Keratinocyte (primary cell): Measurements from ENCODE around the gene SYNDIG1. TPM values are rescaled to one million over a fixed set of nuclear protein-coding genes. Genes with fewer than 3 reads are reported as not detected.

ENCODE experiments used
- DNase-seq: peaks from one replicate; pipeline ENCODE4 v3.0.0-alpha.2; 2011; ENCODE audit warnings: low read depth, missing footprints, low spot score
- FAIRE-seq: peaks from 2 replicates; lab custom pipeline; 2011; peaks lifted over from hg19 to GRCh38; lab: Jason Lieb, UNC
- H2AFZ ChIP-seq: 2 replicates; pipeline ENCODE4 v1.6.0; 2012; ENCODE audit warnings: low read length, control low read depth, inconsistent platforms; ENCODE audit not compliant: control insufficient read depth
- H3K27ac ChIP-seq: 2 replicates; pipeline ENCODE4 v1.5.1; 2011; ENCODE audit warnings: low read length; ENCODE audit not compliant: control insufficient read depth, insufficient read depth
- H3K27me3 ChIP-seq: 3 replicates; pipeline ENCODE4 v1.6.0; 2011; ENCODE audit warnings: low read length; ENCODE audit not compliant: control insufficient read depth, insufficient read depth; ENCODE audit errors: extremely low read depth
- H3K36me3 ChIP-seq, 2 experiments: 2 replicates in 1 of 2; 3 replicates in 1 of 2; pipeline ENCODE4 v1.5.1; 2011; ENCODE audit warnings: low read length in 2 of 2, mild to moderate bottlenecking in 1 of 2; ENCODE audit not compliant: control insufficient read depth in 2 of 2, insufficient read depth in 2 of 2; ENCODE audit errors: extremely low read depth in 1 of 2
- H3K4me1 ChIP-seq: 3 replicates; pipeline ENCODE4 v1.5.1; 2011; ENCODE audit warnings: low read length; ENCODE audit not compliant: control insufficient read depth, insufficient read depth; ENCODE audit errors: extremely low read depth
- H3K4me2 ChIP-seq: 3 replicates; pipeline ENCODE4 v1.6.0; 2011; ENCODE audit warnings: low read depth, low read length; ENCODE audit not compliant: control insufficient read depth, insufficient read depth; ENCODE audit errors: extremely low read depth
- H3K4me3 ChIP-seq, 3 experiments: fragments of 200-600 bp in 1 of 3; sonication (generic) in 1 of 3; 2 replicates in 2 of 3; 3 replicates in 1 of 3; pipeline ENCODE4 v1.5.1; 2011 to 2016; ENCODE audit warnings: low read length in 3 of 3, mild to moderate bottlenecking in 3 of 3, control low read depth in 2 of 3, inconsistent platforms in 1 of 3, low read depth in 1 of 3, mixed read lengths in 1 of 3, mixed run types in 1 of 3, moderate library complexity in 1 of 3; ENCODE audit not compliant: control insufficient read depth in 2 of 3, insufficient read depth in 2 of 3; ENCODE audit errors: extremely low read depth in 1 of 3
- H3K79me2 ChIP-seq: 2 replicates; pipeline ENCODE4 v1.6.0; 2012; ENCODE audit warnings: low read length; ENCODE audit not compliant: control insufficient read depth, insufficient read depth
- H3K9ac ChIP-seq: 3 replicates; pipeline ENCODE4 v1.6.0; 2011; ENCODE audit warnings: low read length; ENCODE audit not compliant: control insufficient read depth, insufficient read depth; ENCODE audit errors: extremely low read depth
- H3K9me1 ChIP-seq: 3 replicates; pipeline ENCODE4 v1.6.0; 2011; ENCODE audit warnings: low read length; ENCODE audit not compliant: control insufficient read depth, insufficient read depth; ENCODE audit errors: extremely low read depth
- H3K9me3 ChIP-seq: 2 replicates; pipeline ENCODE4 v1.5.1; 2012; ENCODE audit warnings: low read depth, low read length; ENCODE audit not compliant: control insufficient read depth
- H4K20me1 ChIP-seq: 3 replicates; pipeline ENCODE4 v1.6.0; 2011; ENCODE audit warnings: low read length; ENCODE audit not compliant: control insufficient read depth, insufficient read depth; ENCODE audit errors: extremely low read depth
- EZH2 ChIP-seq: IDR thresholded peaks from one replicate; pipeline ENCODE4 v1.6.1; 2012; ENCODE audit warnings: inconsistent platforms, mild to moderate bottlenecking, low read length, moderate library complexity
- dilution Hi-C: fragments of 300-500 bp; cut with MboI; formaldehyde crosslinking; loops from one replicate; pipeline ENCODE4 v1.7.0; 2020; ENCODE audit warnings: low sequenced_read_pairs; ENCODE audit not compliant: extremely low pct_ligation_motif_present
- polyA plus RNA-seq, 5 experiments: library from polyadenylated mRNA; depleted of rRNA in 3 of 5; stranded (reverse) in 3 of 5; stranded (forward) in 1 of 5; unstranded in 1 of 5; fragments of >200 nt; gene quantifications; 1 replicate in 1 of 5; 2 replicates in 3 of 5; 3 replicates in 1 of 5; pipeline versions ENCODE4 v1.2.1 to v1.2.3, GENCODE V29; 2011 to 2012; ENCODE audit warnings: missing spikeins in 2 of 5, low read depth in 1 of 5, low replicate concordance in 1 of 5
- TF ChIP-seq, protein P1 (sequence below), 3 experiments: IDR thresholded peaks in 1 of 3; conservative IDR thresholded peaks in 1 of 3; optimal IDR thresholded peaks in 1 of 3; 2 replicates in 2 of 3; 3 replicates in 1 of 3; pipeline versions ENCODE3 to v1.5.1; 2011; ENCODE audit warnings: low read length in 3 of 3, mild to moderate bottlenecking in 3 of 3, moderate library complexity in 2 of 3, control low read depth in 1 of 3, inconsistent platforms in 1 of 3; ENCODE audit not compliant: insufficient read depth in 2 of 3; ENCODE audit errors: extremely low read depth in 1 of 3

Gene SYNDIG1
- polyA plus RNA-seq, 1 donor (not counting 4 experiments of a cell fraction or from before 2014, with no cell fraction given), result 0.38 TPM

DNA sequence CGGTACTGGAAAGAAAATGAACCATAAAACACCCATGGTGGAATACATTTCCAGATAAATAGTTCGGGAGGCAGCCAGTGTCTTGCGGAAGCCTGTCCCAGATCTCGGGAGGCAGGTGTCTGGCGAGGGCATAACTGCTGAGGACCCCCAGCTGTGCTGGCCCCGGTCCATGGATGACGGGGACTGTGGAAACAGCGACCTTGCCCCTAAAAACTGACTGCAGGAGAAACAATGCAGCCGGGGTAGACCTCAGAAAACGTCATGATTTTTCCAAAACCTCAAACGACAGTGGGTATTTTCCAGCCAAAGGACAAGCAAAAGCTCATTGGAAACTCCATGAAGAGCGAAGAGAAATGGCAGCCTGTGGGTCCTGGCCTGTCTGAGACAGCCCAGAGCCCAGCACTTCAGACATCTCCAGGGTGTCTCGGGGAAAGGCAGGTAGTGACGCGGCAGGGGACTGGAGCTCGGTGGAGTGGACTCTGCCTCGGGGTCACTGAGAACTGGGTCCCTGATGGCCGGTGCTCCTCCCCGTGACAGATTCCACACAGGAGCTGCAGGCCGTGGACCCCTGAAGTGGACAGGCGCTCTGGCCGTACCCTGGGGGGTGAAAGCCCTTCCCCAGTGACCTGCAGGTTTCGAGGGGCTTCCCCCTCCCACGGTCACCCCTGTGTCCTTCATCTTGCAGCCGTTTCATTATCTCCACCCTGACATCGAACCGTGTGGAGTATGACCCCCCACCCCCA is 188.6 kb downstream of the SYNDIG1 start:
- FAIRE-seq (no peak), DNase-seq (no peak)
- Histone ChIP-seq H3K4me2 (no peak overlapping the region), H3K9ac (no peak overlapping the region), H3K9me3 (no peaks in the 10 kb centered on the region), H3K27me3 (no peaks in the 10 kb centered on the region), H4K20me1 (no peaks in the 10 kb centered on the region), H2AFZ (no peak overlapping the region), H3K36me3 (no peaks in the 10 kb centered on the region), H3K4me1 (no peaks in the 10 kb centered on the region), H3K4me3 (no peak overlapping the region), H3K27ac (no peak overlapping the region), H3K79me2 (no peaks in the 10 kb centered on the region), H3K9me1 (no peaks in the 10 kb centered on the region)
- no peak for TF ChIP-seq EZH2
- TF ChIP-seq, protein P1, sequence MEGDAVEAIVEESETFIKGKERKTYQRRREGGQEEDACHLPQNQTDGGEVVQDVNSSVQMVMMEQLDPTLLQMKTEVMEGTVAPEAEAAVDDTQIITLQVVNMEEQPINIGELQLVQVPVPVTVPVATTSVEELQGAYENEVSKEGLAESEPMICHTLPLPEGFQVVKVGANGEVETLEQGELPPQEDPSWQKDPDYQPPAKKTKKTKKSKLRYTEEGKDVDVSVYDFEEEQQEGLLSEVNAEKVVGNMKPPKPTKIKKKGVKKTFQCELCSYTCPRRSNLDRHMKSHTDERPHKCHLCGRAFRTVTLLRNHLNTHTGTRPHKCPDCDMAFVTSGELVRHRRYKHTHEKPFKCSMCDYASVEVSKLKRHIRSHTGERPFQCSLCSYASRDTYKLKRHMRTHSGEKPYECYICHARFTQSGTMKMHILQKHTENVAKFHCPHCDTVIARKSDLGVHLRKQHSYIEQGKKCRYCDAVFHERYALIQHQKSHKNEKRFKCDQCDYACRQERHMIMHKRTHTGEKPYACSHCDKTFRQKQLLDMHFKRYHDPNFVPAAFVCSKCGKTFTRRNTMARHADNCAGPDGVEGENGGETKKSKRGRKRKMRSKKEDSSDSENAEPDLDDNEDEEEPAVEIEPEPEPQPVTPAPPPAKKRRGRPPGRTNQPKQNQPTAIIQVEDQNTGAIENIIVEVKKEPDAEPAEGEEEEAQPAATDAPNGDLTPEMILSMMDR (optimal IDR thresholded peaks at IDR 0.05 in 1 of 3, IDR thresholded peaks at IDR 0.05 in 1 of 3, conservative IDR thresholded peaks at IDR 0.05 in 1 of 3; ENCODE audit: extremely low read depth in 1 of 3, insufficient read depth in 2 of 3, low read length in 3 of 3), result no peak
- dilution Hi-C loops, result no loop called here

DNA sequence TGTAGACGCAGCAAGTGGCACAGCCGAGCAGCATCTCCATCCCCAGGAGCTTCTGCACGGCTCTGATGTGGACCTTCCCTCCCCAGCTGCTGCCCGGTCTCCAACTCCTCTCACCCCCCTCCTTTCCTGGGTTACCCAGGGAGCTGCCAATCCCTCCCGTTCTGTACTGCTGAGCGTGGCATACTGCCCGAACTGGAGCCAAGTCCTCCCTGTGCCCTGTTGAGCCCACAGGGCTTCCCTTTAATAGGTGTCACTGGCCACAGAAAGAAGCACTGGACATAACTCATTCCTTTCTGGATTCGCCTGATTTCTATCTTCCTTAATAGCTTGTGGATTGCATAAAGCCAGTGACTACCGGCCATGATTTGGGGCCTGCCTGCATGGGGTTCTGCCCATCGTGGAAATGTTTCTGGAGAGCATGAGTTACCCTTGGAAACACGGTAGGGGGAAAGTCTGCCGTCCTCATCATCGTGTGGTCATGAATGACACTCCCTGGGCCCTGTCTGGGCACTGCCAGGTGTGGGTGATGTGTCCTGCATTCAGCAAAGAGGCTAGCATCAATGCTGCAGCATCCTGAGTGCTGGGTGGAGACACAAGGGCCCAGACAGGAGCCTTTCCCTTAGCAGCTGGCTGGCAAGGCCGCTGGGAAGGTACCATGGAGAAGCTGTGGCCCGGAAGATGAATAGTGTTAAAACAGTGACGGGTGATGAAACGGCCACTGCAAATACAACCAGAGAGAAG is 189.7 kb downstream of the SYNDIG1 start:
- DNase-seq (no peak), FAIRE-seq (no peak)
- no peak overlapping the region for H3K27ac ChIP-seq
- no peaks in the 10 kb centered on the region for H3K4me1 ChIP-seq
- H3K36me3 ChIP-seq, result no peaks in the 10 kb centered on the region
- H3K27me3 ChIP-seq, result no peaks in the 10 kb centered on the region
- no peak overlapping the region for H3K4me3 ChIP-seq
- dilution Hi-C loops, result no loop called here
- no peaks in the 10 kb centered on the region for H3K9me3 ChIP-seq
- H3K9ac ChIP-seq, result no peak overlapping the region
- no peak for TF ChIP-seq EZH2
- H3K9me1 ChIP-seq, result no peaks in the 10 kb centered on the region
- H2AFZ ChIP-seq, result no peak overlapping the region
- no peak overlapping the region for H3K4me2 ChIP-seq
- no peaks in the 10 kb centered on the region for H3K79me2 ChIP-seq
- H4K20me1 ChIP-seq, result no peaks in the 10 kb centered on the region
